GM10266 (cell line): ENCODE results near the gene CTU1.

Experiments used
- DNase-seq: peaks from one replicate; pipeline ENCODE4 v3.0.0; 2012; ENCODE audit errors: extremely low spot score
- CTCF ChIP-seq: IDR thresholded peaks from 2 replicates; pipeline ENCODE4 v1.5.1; 2012; ENCODE audit warnings: mild to moderate bottlenecking, low read depth; ENCODE audit not compliant: control insufficient read depth, insufficient read depth; ENCODE audit errors: missing control alignments

CTU1 gene

GRCh38 chr19:51097166-51097738, 11.0 kb downstream of the CTU1 start:
- peak; percentile 90 for DNase-seq
- TF ChIP-seq CTCF, result peak; percentile 91

DNA sequence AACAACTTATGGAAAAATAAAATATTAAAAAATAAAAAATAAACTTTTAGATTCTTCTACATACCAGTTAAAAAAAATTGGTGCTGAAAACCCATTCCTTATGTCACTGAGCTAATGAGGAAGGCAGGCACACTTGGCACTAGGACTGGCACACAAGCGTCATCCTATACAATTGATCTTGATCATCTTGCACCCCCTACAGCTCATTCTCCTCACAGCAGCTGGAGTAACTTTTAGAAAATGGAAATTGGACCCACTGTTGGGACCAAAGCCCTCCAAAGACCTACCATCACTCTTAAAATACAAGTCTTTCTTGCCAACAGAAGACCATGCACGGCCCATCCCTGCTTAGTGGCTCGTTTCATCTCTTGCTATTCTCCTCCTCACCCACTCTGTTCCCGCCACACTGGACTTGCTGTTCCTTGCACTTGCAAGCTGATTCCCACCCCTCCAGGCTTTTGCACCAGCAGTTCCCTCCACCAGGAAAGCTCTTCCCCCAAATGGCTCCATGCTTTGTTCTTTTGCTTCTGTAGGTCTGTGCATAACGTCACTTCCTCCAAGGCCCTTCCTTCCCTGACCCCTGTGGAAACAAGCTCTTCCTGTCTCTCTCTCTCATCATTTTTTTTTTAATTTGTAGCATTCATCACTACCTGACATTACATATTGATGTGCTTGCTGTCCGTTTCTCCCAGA, 11.6 kb downstream of the CTU1 start:
- DNase-seq, result peak; percentile 27
- TF ChIP-seq CTCF, result no peak

- TF ChIP-seq CTCF, result peak; percentile 60
- peak; percentile 74 for DNase-seq
These were observed 13.4 kb downstream of the CTU1 start for GRCh38 chr19:51094696-51095279.

DNA sequence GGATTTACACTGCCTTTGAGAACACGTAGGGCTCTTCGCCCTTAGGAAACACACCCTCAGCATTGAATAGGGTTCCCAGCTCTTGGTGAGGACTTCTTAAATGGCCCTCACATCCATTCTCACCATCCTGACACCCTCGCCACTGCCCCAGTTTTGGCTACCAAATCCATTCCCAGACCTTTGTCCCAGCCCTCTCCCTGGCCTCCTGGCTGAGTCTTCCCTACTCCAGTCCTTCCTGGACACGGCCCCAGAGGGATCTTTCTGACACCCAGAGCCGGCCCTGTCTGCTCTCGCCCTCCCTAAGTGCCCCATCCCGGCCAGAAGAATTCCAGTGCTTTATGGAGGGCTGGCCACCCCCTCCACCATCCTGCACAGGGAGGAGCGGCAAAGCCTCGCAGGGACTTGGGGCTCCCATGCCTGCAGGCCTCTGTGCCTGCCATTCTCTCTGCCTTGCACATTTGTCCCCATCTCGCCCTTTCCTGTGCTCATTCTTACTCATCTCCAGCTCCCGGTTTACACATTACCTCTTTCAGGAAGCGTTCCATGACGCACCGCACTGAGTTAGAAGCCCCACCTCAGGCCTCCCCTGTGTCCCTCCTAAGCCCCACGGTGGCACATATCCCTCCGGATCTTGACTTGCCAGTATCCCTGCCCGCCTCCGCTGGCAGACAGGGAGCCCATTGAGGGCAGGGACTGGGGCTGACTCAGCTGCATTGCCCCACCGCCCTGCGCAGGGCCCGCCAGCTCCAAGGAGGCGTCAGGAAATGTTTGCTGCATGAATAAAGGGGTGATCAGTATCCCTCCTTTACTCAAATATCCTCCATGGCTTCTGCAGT, 14.5 kb downstream of the CTU1 start:
- TF ChIP-seq CTCF, result no peak
- DNase-seq, result no peak

DNA sequence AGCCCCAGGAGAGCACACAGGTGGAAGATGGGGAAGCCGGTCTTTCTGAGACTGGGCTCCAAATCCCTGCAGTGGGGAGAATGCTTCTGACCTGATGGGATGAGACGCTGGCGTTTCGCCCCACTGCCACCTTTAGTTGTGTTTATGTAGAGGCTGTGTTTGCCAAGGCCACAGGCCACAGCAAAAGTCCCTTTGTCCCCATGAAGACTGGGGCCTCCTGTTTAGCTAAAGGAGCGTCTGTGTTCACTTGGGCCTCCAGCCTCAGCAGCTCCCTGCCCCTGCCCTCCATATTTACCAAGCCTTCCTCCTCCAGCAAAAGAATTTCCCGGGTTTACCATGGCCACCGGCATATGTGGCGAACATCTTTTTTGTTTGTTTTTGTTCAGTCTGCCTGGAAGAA, 15.1 kb downstream of the CTU1 start:
- DNase-seq, result no peak
- TF ChIP-seq CTCF, result no peak

DNA sequence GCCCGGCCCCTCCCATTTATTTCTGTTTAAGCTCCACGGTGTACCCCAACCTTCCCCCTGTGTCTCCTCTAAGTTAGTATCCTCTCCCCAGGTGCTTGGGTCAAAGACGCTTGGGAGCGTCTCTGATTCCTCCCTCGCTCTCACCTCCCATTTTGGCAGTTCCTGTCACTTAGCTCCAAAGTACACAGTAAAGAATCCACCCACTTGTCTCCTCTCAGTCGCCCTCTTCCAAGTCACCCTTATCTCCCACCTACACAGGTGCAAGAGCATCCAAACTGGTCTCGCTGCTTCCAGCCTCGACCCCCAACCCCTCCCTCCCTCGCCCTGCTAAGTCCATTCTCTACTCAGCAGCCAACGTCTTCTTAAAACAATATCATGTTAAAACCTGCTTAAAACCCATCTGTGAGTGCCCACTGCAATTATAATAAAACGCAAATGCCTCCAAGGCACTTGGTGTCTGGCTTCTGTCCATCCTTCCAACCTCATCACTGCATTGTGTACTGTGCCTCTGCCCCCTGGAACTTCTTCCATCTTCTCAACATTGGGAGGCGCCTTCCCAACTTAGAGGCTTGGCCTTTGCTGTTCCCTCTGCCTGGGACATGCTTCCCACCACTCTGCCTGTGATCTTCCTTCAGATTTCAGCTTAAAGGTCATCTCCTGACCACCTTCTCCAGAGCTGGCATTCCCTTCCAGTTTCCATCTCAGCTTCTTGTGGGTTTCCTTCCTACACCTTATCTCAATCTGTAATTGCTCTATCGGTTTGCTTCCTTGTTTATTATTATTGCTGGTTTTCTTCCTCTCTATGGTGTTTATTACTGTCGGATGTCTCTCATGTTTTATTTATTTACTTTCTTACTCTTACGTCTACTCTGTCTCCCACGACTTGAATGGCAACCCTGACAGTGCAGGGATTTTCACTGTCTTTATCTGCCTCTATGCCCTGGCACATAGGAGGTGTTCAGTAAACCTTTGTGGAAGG, 16.0 kb downstream of the CTU1 start:
- no peak for DNase-seq
- TF ChIP-seq CTCF, result no peak
